NCI-H1048 (cell line): ENCODE results near the gene POLR3A.

Source experiments
- DNase-seq: peaks from one replicate; lab custom pipeline; 2025; lab: John Stamatoyannopoulos, UW

The POLR3A gene

GRCh38 chr10:77943121-77943901 is 86.0 kb downstream of the POLR3A start:
- DNase-seq: no peak

- no peak for DNase-seq
These were observed 87.5 kb downstream of the POLR3A start for GRCh38 chr10:77941790-77942189.

GRCh38 chr10:77940627-77941026 is 88.7 kb downstream of the POLR3A start:
- no peak for DNase-seq

- DNase-seq: no peak
These were observed 89.1 kb downstream of the POLR3A start for GRCh38 chr10:77940225-77940624.

- no peak for DNase-seq
These were observed 89.7 kb downstream of the POLR3A start for GRCh38 chr10:77939561-77940001.

- DNase-seq: no peak
These were observed 92.4 kb downstream of the POLR3A start for GRCh38 chr10:77936697-77937567.

GRCh38 chr10:77932016-77932715 is 97.1 kb downstream of the POLR3A start:
- DNase-seq: no peak

GRCh38 chr10:77927402-77928246 is 101.7 kb downstream of the POLR3A start:
- DNase-seq: no peak

- DNase-seq: no peak
These were observed 102.5 kb downstream of the POLR3A start, which contains the start of gene DLG5 for GRCh38 chr10:77926566-77927401. Gene DLG5 (minus strand): TSS chr10:77926755. CDS start chr10:77926520, 235 bp downstream.

GRCh38 chr10:77925795-77926565 is 103.3 kb downstream of the POLR3A start:
- DNase-seq: no peak

GRCh38 chr10:77925410-77925794 is 103.9 kb downstream of the POLR3A start:
- no peak for DNase-seq

- no peak for DNase-seq
These were observed 106.6 kb downstream of the POLR3A start for GRCh38 chr10:77922566-77923179.

GRCh38 chr10:77922055-77922454 is 107.3 kb downstream of the POLR3A start:
- DNase-seq: no peak

- no peak for DNase-seq
These were observed 107.9 kb downstream of the POLR3A start for GRCh38 chr10:77921395-77921794.

- no peak for DNase-seq
These were observed 108.8 kb downstream of the POLR3A start for GRCh38 chr10:77920495-77920894.

- DNase-seq: no peak
These were observed 109.6 kb downstream of the POLR3A start for GRCh38 chr10:77919713-77920108.
